Measurements from ENCODE around the gene SRCIN1.

- no peak for TF ChIP-seq CTCF (IDR thresholded peaks at IDR 0.05)
- TF ChIP-seq EP300 (IDR thresholded peaks at IDR 0.05): no peak
- no peak for TF ChIP-seq POLR2A (IDR thresholded peaks at IDR 0.05)
Measured at GRCh38 chr17:38613525-38613980, 7.8 kb upstream of the SRCIN1 start.
